Parathyroid adenoma (tissue), 2 donors: Measurements from ENCODE around the gene PPARA.

Source experiments
- H2AFZ ChIP-seq: fragments of 300-600 bp; sonication (generic); one replicate; pipeline ENCODE4 v1.7.0; 2017; ENCODE audit warnings: antibody characterized with exemption, mild to moderate bottlenecking
- H3K27ac ChIP-seq: fragments of 300-600 bp; sonication (generic); one replicate; pipeline ENCODE4 v1.7.0; 2017
- H3K27me3 ChIP-seq: fragments of 300-600 bp; sonication (generic); one replicate; pipeline ENCODE4 v1.7.0; 2017; ENCODE audit warnings: low read length; ENCODE audit not compliant: control insufficient read depth, insufficient read depth
- H3K36me3 ChIP-seq: fragments of 300-600 bp; sonication (generic); one replicate; pipeline ENCODE4 v1.7.0; 2017; ENCODE audit warnings: low read length; ENCODE audit not compliant: control insufficient read depth, insufficient read depth
- H3K4me1 ChIP-seq: fragments of 300-600 bp; sonication (generic); one replicate; pipeline ENCODE4 v1.7.0; 2017; ENCODE audit warnings: control low read depth
- H3K4me2 ChIP-seq: fragments of 300-600 bp; sonication (generic); one replicate; pipeline ENCODE4 v1.7.0; 2017; ENCODE audit warnings: low read length
- H3K4me3 ChIP-seq: fragments of 300-600 bp; sonication (generic); one replicate; pipeline ENCODE4 v1.7.0; 2017; ENCODE audit warnings: low read depth, low read length
- H3K79me2 ChIP-seq: fragments of 300-600 bp; sonication (generic); one replicate; pipeline ENCODE4 v1.7.0; 2017; ENCODE audit warnings: control low read depth
- H3K9ac ChIP-seq: fragments of 300-600 bp; sonication (generic); one replicate; pipeline ENCODE4 v1.7.0; 2017; ENCODE audit warnings: mild to moderate bottlenecking
- H3K9me3 ChIP-seq: fragments of 300-600 bp; sonication (generic); one replicate; pipeline ENCODE4 v1.7.0; 2017; ENCODE audit warnings: low read length; ENCODE audit not compliant: control insufficient read depth
- TF ChIP-seq, protein P1 (sequence below): fragments of 300-600 bp; sonication (generic); IDR thresholded peaks from one replicate; pipeline ENCODE4 v1.7.0; 2017; ENCODE audit warnings: antibody characterized with exemption, mild to moderate bottlenecking
- donor health status: primary hyperparathyroidism.

The PPARA gene

DNA sequence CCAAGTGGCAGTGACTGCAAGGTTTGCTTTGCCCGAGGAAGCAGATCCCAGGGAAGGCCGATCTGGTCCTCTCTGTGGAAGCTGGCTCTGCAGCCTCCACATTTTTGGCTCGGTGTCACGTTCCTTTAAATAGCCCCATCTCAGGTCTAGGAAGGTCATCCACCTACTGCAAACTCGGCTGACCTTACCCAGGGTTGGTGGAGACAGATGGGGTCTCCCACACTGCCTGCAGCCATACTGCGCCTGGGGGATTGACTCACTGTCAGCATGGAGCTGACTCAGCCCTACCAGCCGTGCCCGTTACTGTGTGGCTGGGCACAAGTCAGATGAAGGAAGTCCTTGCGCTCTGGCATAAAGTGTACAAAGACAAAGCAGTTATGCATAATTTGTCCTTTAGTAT lies 82.9 kb downstream of the PPARA start:
- H3K27me3 ChIP-seq, result no peaks in the 10 kb centered on the region
- peak overlapping the region; percentile 4 for H3K4me2 ChIP-seq
- TF ChIP-seq, protein P1, sequence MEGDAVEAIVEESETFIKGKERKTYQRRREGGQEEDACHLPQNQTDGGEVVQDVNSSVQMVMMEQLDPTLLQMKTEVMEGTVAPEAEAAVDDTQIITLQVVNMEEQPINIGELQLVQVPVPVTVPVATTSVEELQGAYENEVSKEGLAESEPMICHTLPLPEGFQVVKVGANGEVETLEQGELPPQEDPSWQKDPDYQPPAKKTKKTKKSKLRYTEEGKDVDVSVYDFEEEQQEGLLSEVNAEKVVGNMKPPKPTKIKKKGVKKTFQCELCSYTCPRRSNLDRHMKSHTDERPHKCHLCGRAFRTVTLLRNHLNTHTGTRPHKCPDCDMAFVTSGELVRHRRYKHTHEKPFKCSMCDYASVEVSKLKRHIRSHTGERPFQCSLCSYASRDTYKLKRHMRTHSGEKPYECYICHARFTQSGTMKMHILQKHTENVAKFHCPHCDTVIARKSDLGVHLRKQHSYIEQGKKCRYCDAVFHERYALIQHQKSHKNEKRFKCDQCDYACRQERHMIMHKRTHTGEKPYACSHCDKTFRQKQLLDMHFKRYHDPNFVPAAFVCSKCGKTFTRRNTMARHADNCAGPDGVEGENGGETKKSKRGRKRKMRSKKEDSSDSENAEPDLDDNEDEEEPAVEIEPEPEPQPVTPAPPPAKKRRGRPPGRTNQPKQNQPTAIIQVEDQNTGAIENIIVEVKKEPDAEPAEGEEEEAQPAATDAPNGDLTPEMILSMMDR, result no peak
- no peaks in the 10 kb centered on the region for H3K79me2 ChIP-seq
- no peaks in the 10 kb centered on the region for H3K9me3 ChIP-seq
- no peaks in the 10 kb centered on the region for H3K4me1 ChIP-seq
- no peak overlapping the region for H3K27ac ChIP-seq
- H3K4me3 ChIP-seq, result no peak overlapping the region
- no peak overlapping the region for H2AFZ ChIP-seq
- H3K9ac ChIP-seq, result no peak overlapping the region
- no peaks in the 10 kb centered on the region for H3K36me3 ChIP-seq

DNA sequence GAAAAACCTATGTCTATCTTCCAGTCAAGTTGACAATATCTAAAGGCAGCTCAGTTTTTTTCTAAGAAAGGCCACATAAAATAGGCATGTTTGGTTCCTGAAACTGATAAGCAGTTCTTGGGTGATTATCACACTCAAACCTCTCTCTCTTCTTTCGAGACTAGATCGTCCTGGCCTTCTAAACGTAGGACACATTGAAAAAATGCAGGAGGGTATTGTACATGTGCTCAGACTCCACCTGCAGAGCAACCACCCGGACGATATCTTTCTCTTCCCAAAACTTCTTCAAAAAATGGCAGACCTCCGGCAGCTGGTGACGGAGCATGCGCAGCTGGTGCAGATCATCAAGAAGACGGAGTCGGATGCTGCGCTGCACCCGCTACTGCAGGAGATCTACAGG lies 84.6 kb downstream of the PPARA start:
- Histone ChIP-seq H3K4me3 (no peak overlapping the region), H3K27ac (no peak overlapping the region), H3K79me2 (no peaks in the 10 kb centered on the region), H3K27me3 (no peaks in the 10 kb centered on the region), H3K4me1 (no peaks in the 10 kb centered on the region), H3K9ac (no peak overlapping the region), H2AFZ (no peak overlapping the region), H3K9me3 (no peaks in the 10 kb centered on the region), H3K36me3 (no peaks in the 10 kb centered on the region), H3K4me2 (no peak overlapping the region)
- TF ChIP-seq, protein P1, result no peak

DNA sequence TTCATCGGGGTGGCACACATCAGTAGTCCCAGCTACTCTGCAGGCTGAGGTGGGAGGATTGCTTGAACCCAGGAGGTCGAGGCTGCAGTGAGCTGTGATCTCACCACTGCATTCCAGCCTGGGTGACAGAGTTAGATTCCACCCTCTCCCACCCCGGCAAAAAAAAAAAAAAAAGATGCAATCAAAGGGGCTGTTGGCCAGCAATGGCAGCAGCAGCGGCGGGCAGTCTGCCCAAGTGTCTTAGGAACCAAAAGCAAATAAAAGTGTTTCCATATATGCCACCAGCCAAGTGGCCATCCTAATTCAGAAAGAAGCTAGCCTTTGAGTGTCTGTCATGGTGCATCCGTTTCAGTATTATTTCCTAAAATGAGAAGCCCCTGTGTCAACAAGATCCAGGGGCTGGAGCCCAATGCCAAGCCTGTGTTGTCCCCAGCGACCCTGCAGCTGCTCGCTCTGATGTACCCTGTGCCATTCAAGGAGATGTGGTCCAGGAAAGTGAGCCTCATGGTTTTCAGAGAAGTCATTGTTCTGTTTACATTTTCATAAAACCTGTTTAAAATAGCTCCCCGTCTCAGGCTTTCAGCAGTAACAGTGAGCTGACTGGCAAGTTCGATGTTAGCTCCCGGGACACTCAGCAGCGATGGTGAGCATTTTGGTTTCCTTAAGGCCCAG lies 87.3 kb downstream of the PPARA start:
- no peak overlapping the region for H3K9ac ChIP-seq
- no peaks in the 10 kb centered on the region for H3K4me1 ChIP-seq
- no peak overlapping the region for H3K4me3 ChIP-seq
- no peaks in the 10 kb centered on the region for H3K9me3 ChIP-seq
- no peak overlapping the region for H2AFZ ChIP-seq
- H3K4me2 ChIP-seq, result no peak overlapping the region
- TF ChIP-seq, protein P1, result no peak
- H3K36me3 ChIP-seq, result no peaks in the 10 kb centered on the region
- H3K27me3 ChIP-seq, result no peaks in the 10 kb centered on the region
- H3K27ac ChIP-seq, result no peak overlapping the region
- no peaks in the 10 kb centered on the region for H3K79me2 ChIP-seq

DNA sequence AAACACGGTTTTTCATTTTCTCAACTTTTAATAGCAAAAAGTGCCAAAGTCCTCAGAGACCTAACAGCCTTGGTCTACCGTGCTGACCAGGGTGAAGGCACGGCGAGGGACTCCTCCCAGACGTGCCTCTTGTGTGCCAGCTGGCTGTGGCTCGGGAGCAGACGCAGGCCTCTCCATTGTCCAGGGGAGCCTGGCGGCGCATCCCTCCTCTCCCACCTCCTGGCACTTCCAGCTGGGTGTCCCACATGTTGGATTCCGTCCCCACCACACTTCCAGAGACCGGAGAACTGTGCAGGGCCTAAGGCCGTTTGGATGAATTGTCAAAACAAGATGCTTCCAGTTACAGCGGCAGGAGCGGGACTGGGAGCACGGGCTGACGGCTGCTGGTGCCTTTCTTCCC lies 88.2 kb downstream of the PPARA start:
- Histone ChIP-seq H3K79me2 (no peaks in the 10 kb centered on the region), H3K36me3 (no peaks in the 10 kb centered on the region), H3K4me1 (no peaks in the 10 kb centered on the region), H3K4me3 (no peak overlapping the region), H3K9me3 (no peaks in the 10 kb centered on the region), H3K9ac (no peak overlapping the region), H2AFZ (no peak overlapping the region), H3K4me2 (no peak overlapping the region), H3K27me3 (no peaks in the 10 kb centered on the region), H3K27ac (no peak overlapping the region)
- TF ChIP-seq, protein P1, result no peak
